Urothelium cell line (cell line): ENCODE results near the gene TECRL.

ENCODE experiments used
- DNase-seq: peaks from one replicate; pipeline ENCODE4 v3.0.0; 2011; ENCODE audit warnings: low spot score, mixed read lengths
- FAIRE-seq: peaks from 2 replicates; lab custom pipeline; 2011; peaks lifted over from hg19 to GRCh38; lab: Jason Lieb, UNC

Gene TECRL

GRCh38 chr4:64409300-64409699 lies at the start of gene TECRL:
Gene TECRL, minus strand, starts transcription at chr4:64409450. Its CDS starts 99 bp downstream, at chr4:64409351.
- FAIRE-seq, result no peak
- no peak for DNase-seq

- FAIRE-seq (no peak), DNase-seq (no peak)
These were observed 23.4 kb upstream of the TECRL start for GRCh38 chr4:64432674-64433073.

GRCh38 chr4:64430933-64431332 lies 21.7 kb upstream of the TECRL start:
- FAIRE-seq (no peak), DNase-seq (no peak)

- peak; percentile 25 for DNase-seq
- no peak for FAIRE-seq
These were observed 8.7 kb upstream of the TECRL start for GRCh38 chr4:64417974-64418373.

- FAIRE-seq, result no peak
These were observed 2.2 kb downstream of the TECRL start for GRCh38 chr4:64407000-64407399.

GRCh38 chr4:64405761-64406160 lies 3.5 kb downstream of the TECRL start:
- peak; percentile 9 for FAIRE-seq
- DNase-seq, result no peak

More at GRCh38 chr4:64407000-64407399, 2.2 kb downstream of the TECRL start:
- no peak for DNase-seq

GRCh38 chr4:64402684-64403083 lies 6.6 kb downstream of the TECRL start:
- no peak for DNase-seq
- no peak for FAIRE-seq

- FAIRE-seq, result no peak
- DNase-seq, result no peak
These were observed 9.7 kb downstream of the TECRL start for GRCh38 chr4:64399313-64400109.

- no peak for FAIRE-seq
- no peak for DNase-seq
These were observed 14.8 kb downstream of the TECRL start for GRCh38 chr4:64394469-64394868.

- FAIRE-seq, result no peak
- no peak for DNase-seq
These were observed 21.0 kb downstream of the TECRL start for GRCh38 chr4:64388252-64388651.

GRCh38 chr4:64385220-64385619 lies 24.0 kb downstream of the TECRL start:
- FAIRE-seq, result no peak

GRCh38 chr4:64384237-64385203 lies 24.7 kb downstream of the TECRL start:
- FAIRE-seq (no peak), DNase-seq (no peak)

More at GRCh38 chr4:64385220-64385619, 24.0 kb downstream of the TECRL start:
- no peak for DNase-seq

GRCh38 chr4:64368741-64369140 lies 40.5 kb downstream of the TECRL start:
- no peak for FAIRE-seq
- no peak for DNase-seq

GRCh38 chr4:64361399-64361740 lies 47.9 kb downstream of the TECRL start:
- FAIRE-seq (no peak), DNase-seq (no peak)

- DNase-seq, result no peak
- FAIRE-seq, result peak; percentile 17
These were observed 48.4 kb downstream of the TECRL start for GRCh38 chr4:64360664-64361398.

- FAIRE-seq (no peak), DNase-seq (no peak)
These were observed 49.8 kb downstream of the TECRL start for GRCh38 chr4:64359489-64359888.

- FAIRE-seq, result no peak
- no peak for DNase-seq
These were observed 55.3 kb downstream of the TECRL start for GRCh38 chr4:64353904-64354303.

GRCh38 chr4:64341711-64342110 lies 67.5 kb downstream of the TECRL start:
- DNase-seq (no peak), FAIRE-seq (no peak)

GRCh38 chr4:64340218-64341110 lies 68.8 kb downstream of the TECRL start:
- DNase-seq (no peak), FAIRE-seq (no peak)

- DNase-seq, result no peak
- no peak for FAIRE-seq
These were observed 74.3 kb downstream of the TECRL start for GRCh38 chr4:64334964-64335363.
